Head of caudate nucleus (tissue), 42 donors: ENCODE data around the gene ETV7.
A peak's percentile ranks its signal among the peaks of the same experiment; 100 is the strongest.

ENCODE experiments used
- DNase-seq, 42 donors: peaks; one replicate each; pipeline versions ENCODE4 v3.0.0 to v3.0.0-alpha.2; 2020 to 2021; ENCODE audit warnings: mixed read lengths in 7 of 42
- intact Hi-C: fragments of 100-400 bp; cut with DNase I; formaldehyde crosslinking; loops from one replicate; pipeline ENCODE4 v1.15.0; 2022

The ETV7 gene

GRCh38 chr6:36333171-36333895, 54.1 kb downstream of the ETV7 start:
- DNase-seq, result no peak
- intact Hi-C loops, result no loop called here

DNA sequence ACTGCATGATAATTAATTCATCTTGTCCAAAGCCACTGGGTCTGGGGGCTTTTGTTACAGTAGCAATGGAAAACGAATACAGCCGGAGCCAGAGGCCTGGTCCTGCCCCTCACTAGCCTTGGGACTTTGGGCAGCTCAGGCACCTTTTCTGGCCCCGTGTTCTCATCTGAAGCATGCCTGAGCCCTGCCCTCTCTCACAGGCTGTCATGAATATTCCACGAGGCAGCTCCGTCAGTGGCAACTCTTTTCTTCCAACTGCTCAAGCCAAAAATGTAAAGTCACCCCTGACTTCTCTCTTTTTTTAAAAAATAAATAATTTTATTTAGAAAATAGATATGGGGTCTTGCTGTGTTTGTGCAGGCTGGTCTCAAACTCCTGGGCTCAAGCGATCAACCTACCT, 56.1 kb downstream of the ETV7 start:
- DNase-seq, result no peak
- intact Hi-C loops, result no loop called here

- intact Hi-C loops, result no loop called here
- no peak for DNase-seq
These were observed 57.1 kb downstream of the ETV7 start for GRCh38 chr6:36330366-36330765.

DNA sequence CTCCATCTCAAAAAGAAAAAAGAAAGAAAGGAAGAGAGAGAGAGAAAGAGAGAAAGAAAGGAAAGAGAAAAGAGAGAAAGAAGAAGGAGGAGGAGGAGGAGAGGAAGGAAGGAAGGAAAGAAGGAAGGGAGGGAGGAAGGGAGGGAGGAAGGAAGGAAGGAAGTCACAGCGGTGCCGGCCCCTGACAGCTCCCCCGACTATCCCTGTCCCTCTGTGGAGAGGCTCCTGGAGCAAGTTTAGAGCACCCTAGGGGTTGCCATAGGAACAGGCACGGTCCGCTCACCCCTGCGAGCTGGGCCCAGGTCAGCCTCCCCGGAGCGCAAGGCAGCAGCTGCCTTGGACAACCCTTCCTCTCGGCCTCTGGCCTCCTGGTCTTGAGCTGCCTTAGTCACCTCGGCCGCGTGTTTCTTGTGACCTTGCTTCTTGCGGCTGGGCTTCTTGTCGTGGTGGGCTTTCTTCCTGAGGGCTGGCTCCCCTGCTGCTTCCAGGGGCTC, 57.6 kb downstream of the ETV7 start:
- no peak for DNase-seq
- intact Hi-C loops, result no loop called here

- DNase-seq, result no peak
- intact Hi-C loops, result no loop called here
These were observed 58.9 kb downstream of the ETV7 start for GRCh38 chr6:36328600-36328999.

DNA sequence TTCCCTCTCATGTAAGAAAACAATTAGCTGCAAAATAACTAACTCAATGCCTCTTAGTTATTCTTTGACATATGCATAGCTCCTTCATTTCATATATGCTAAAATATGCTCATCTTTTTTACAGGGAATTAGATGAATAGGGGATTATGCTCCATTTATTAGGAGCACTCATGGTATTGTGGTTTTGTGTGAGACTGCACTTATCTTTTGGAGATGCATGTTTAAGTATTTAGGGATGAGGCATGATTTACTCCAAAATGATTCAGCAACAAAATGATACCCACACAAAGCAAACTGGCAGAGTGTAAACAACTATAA, 59.6 kb downstream of the ETV7 start:
- intact Hi-C loops, result no loop called here
- no peak for DNase-seq

DNA sequence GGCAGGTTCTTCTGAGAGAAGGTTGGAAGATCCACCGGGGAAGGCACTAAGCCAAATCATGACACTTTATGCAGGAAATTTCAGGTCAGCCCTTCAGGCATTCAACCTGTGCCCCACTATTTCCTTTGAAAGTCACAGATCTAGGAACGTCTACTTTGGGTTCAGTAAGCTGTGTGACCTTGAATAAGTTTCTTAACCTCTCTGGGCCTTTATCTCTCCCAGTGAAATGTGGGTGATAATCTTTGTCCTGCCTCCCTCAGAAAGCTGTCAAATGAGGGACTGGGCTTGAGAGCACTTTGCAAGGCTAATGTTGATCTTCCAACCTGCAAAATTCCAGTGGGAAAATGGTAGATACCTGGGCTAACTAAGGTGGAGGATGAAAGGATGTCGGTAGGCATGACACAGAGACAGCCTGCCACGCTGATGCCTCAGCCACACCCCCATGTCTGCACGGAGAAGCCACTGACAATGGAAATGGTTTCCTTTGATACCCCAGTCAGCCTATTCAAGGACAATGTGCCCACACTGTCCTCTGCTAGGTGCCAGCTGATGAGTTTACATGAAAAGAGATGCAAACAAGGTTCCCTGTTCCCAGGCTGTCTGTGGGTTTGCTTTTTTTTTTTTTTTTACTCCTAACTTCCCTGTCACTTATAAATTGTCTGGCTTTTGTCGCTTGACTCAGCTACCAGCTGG, 60.1 kb downstream of the ETV7 start:
- DNase-seq, result peak in 4 of 42 donors; percentile 22 to 45 (median 31)
- intact Hi-C loops, result no loop called here

GRCh38 chr6:36326356-36326995, 61.0 kb downstream of the ETV7 start:
- intact Hi-C loops, result no loop called here
- DNase-seq, result peak in 17 of 42 donors; percentile 22 to 58 (median 30)

GRCh38 chr6:36324715-36325114, 62.8 kb downstream of the ETV7 start:
- intact Hi-C loops, result no loop called here
- DNase-seq, result no peak

DNA sequence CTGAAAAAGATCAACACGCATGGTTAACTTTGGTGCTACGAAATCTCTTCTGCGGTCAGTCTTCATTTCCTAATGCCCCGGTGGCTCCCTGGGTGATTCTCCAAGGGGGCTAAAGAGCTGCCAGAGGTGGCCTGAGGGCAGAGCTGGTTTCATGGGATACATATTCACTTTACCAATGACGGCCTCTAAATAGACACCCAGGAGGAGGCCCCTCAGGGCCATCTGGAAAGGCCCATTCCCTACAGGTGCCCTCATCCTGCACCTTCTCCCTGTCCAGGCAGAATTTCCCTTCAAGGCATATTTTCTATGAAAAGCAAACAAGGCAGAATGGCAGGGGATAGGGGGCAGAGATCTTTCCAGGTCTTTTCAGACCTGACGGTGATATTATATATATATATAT, 63.3 kb downstream of the ETV7 start:
- no peak for DNase-seq
- intact Hi-C loops, result no loop called here

- intact Hi-C loops, result no loop called here
- peak in 2 of 42 donors; percentile 15 to 48 for DNase-seq
These were observed 64.4 kb downstream of the ETV7 start for GRCh38 chr6:36323062-36323461.

- no peak for DNase-seq
- intact Hi-C loops, result no loop called here
These were observed 64.9 kb downstream of the ETV7 start for GRCh38 chr6:36322591-36322990.

DNA sequence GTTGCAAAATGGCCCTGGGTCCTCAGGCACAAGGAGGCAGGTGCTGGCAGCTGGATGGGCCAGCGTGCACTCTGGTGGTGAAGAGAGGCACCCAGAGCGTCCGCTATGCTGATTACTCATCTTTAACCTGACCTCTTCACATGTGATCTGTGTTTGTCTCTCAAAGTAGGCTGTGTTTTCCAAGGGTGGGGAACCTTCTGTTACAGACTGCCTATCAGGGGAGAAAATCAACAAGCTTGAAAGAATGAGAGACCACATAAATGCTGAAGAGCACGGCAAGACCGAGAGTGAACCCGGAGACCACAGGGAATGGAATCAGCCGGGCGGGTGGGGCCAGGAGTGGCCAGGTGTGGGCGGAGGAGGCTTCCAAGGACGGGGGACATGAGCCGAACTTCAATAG, 67.0 kb downstream of the ETV7 start:
- no peak for DNase-seq

GRCh38 chr6:36319821-36320220, 67.6 kb downstream of the ETV7 start:
- DNase-seq, result no peak

More for the DNA sequence above, 67.0 kb downstream of the ETV7 start:
- intact Hi-C loops, result no loop called here

DNA sequence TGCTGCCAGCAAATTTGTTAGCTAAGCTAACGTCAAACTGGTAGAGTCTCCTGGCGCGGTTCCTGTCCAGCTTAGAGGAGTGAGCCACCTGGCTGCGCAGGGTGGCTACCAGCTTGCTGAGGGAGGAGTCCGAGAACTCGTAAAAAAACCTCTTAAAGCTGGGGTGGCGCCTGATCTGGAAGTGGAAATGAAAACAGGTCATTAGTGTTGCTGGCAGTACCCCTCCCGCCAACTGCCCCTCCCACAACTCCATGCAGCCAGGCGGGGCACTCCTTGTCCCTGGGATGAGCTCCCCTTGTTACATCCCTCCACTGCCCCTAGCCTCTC, 68.1 kb downstream of the ETV7 start:
- intact Hi-C loops, result no loop called here
- DNase-seq, result no peak

More at GRCh38 chr6:36319821-36320220, 67.6 kb downstream of the ETV7 start:
- intact Hi-C loops, result no loop called here

DNA sequence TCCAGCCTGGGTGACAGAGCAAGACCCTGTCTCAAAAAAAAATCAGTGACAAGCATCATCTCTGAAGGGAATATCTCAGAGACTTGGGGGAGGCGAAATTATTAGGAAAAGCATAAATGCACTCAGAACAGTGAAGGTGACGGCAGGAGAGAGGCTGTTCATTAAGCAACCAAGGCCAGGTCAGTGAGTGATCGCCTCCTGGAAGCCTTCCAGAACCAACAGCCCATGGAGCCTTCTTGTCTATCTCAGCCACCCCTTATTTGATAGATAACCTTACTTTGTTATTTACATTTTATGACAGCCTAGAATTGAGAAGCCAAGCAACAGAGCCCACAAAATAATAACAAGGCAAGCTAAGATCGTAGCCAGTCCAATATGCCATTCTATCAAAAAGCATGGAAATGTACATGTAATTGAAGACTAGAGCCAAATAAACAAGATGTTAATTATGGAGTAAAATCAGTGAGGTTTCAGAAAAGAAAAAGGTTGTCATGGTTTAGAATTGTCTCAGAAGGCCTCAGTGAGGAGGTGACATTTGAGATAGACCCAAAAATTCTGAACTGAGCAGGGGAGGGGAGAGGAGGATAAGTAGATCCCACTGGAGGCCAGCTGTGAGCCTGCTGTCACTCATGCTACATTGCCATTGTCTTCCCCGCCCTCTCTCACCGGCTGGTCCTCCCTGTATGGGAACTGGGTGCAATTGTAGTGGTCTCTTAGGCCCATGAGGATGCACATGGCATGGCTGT, 68.6 kb downstream of the ETV7 start:
- intact Hi-C loops, result no loop called here
- DNase-seq, result no peak

GRCh38 chr6:36317623-36318022, 69.8 kb downstream of the ETV7 start:
- no peak for DNase-seq
- intact Hi-C loops, result no loop called here
